GM12878 (cell line): ENCODE measurements around the gene PKP2. TPM values are rescaled to one million over a fixed set of nuclear protein-coding genes. Genes with fewer than 3 reads are reported as not detected.

ENCODE experiments used
- ATAC-seq: fragments of 200-7000 bp; cut with Tn5 transposase; 3 replicates; pipeline ENCODE4 v1.9.1; 2020; ENCODE audit warnings: mild to moderate bottlenecking, moderate library complexity
- BruUV-seq: library from RNA; stranded (reverse); fragments of 400-500 nt; replicated peaks from 2 replicates; lab custom pipeline; 2021; lab: Mats Ljungman, UMichigan
- CTCF ChIA-PET: fragments of 300-600 bp; sonication (Branson Sonifier 250); formaldehyde crosslinking; extraction: SDS; loops from one replicate; lab custom pipeline; 2021; ENCODE audit warnings: inconsistent platforms; lab: Yijun Ruan, JAX
- POLR2A ChIA-PET: fragments of 350-600 bp; formaldehyde crosslinking; extraction: SDS; loops from one replicate; lab custom pipeline; 2021; ENCODE audit warnings: inconsistent platforms; lab: Charles Lee
- RAD21 ChIA-PET: fragments of 300-600 bp; sonication (Branson Sonifier 250); formaldehyde crosslinking; loops from one replicate; lab custom pipeline; 2023; ENCODE audit warnings: antibody characterized with exemption; ENCODE audit not compliant: unreplicated experiment; lab: Charles Lee
- SMC1A ChIA-PET: fragments of 300-600 bp; sonication (Branson Sonifier 250); formaldehyde crosslinking; loops from one replicate; lab custom pipeline; 2023; ENCODE audit not compliant: unreplicated experiment, uncharacterized antibody; lab: Charles Lee
- DNase-seq: peaks from one replicate; pipeline ENCODE4 v3.0.0-alpha.2; 2011; ENCODE audit warnings: low read depth, low spot score
- FAIRE-seq: peaks from 3 replicates; lab custom pipeline; 2011; peaks lifted over from hg19 to GRCh38; lab: Jason Lieb, UNC
- H2AFZ ChIP-seq: 2 replicates; pipeline ENCODE4 v1.6.0; 2011; ENCODE audit warnings: low read depth, low read length, control low read depth; ENCODE audit not compliant: control insufficient read depth
- H3K27ac ChIP-seq: 2 replicates; pipeline ENCODE4 v1.5.1; 2011; ENCODE audit warnings: control low read depth; ENCODE audit not compliant: control insufficient read depth, insufficient read depth
- H3K27me3 ChIP-seq, 2 experiments: replicated peaks in 1 of 2; 2 replicates each; pipeline versions ENCODE4 v1.6.0 to v1.6.1; 2011; ENCODE audit warnings: low read length in 1 of 2; ENCODE audit not compliant: control insufficient read depth in 2 of 2, insufficient read depth in 2 of 2
- H3K36me3 ChIP-seq, 2 experiments: 2 replicates each; pipeline ENCODE4 v1.5.1; 2011; ENCODE audit warnings: low read length in 1 of 2; ENCODE audit not compliant: control insufficient read depth in 2 of 2, insufficient read depth in 2 of 2
- H3K4me1 ChIP-seq: 2 replicates; pipeline ENCODE4 v1.6.1; 2011; ENCODE audit warnings: mild to moderate bottlenecking, low read length, moderate library complexity, mixed read lengths; ENCODE audit not compliant: control insufficient read depth, insufficient read depth
- H3K4me2 ChIP-seq: 2 replicates; pipeline ENCODE4 v1.6.0; 2011; ENCODE audit warnings: control low read depth; ENCODE audit not compliant: control insufficient read depth, insufficient read depth
- H3K4me3 ChIP-seq: fragments of 200-600 bp; sonication (generic); 2 replicates; pipeline ENCODE4 v1.5.1; 2016
- H3K79me2 ChIP-seq: 2 replicates; pipeline ENCODE4 v1.6.0; 2011; ENCODE audit warnings: low read length; ENCODE audit not compliant: control insufficient read depth, insufficient read depth
- H3K9ac ChIP-seq: 2 replicates; pipeline ENCODE4 v1.8.0; 2011; ENCODE audit warnings: low read length, control low read depth, mixed read lengths; ENCODE audit not compliant: control insufficient read depth, insufficient read depth
- H3K9me3 ChIP-seq: replicated peaks from 3 replicates; pipeline ENCODE4 v1.5.1; 2011; ENCODE audit warnings: mild to moderate bottlenecking, low read length; ENCODE audit not compliant: control insufficient read depth, insufficient read depth
- H4K20me1 ChIP-seq: 2 replicates; pipeline ENCODE4 v1.6.0; 2011; ENCODE audit not compliant: control insufficient read depth, insufficient read depth
- CHD4 ChIP-seq: fragments of 200-600 bp; sonication (generic); IDR thresholded peaks from 2 replicates; pipeline ENCODE4 v1.6.1; 2016; ENCODE audit warnings: mild to moderate bottlenecking
- ESRRA ChIP-seq: IDR thresholded peaks from 2 replicates; pipeline ENCODE4 v1.6.1; 2012; ENCODE audit warnings: mild to moderate bottlenecking, low read length, improper control_type of control experiment
- HDGF ChIP-seq: fragments of 450-650 bp; IDR thresholded peaks from 2 replicates; pipeline ENCODE4 v1.6.1; 2016; ENCODE audit warnings: antibody characterized with exemption
- IRF4 ChIP-seq: IDR thresholded peaks from 2 replicates; pipeline ENCODE4 v1.6.1; 2011; ENCODE audit warnings: low read depth, low read length
- KDM1A ChIP-seq: fragments of 200-600 bp; sonication (generic); IDR thresholded peaks from 2 replicates; pipeline ENCODE4 v1.6.1; 2016; ENCODE audit warnings: borderline replicate concordance
- NKRF ChIP-seq: fragments of 450-650 bp; conservative IDR thresholded peaks from 2 replicates; pipeline ENCODE4 v1.6.1; 2017; ENCODE audit warnings: mild to moderate bottlenecking, moderate library complexity
- NR2F1 ChIP-seq: fragments of 450-650 bp; conservative IDR thresholded peaks from 2 replicates; pipeline ENCODE4 v1.6.1; 2017; ENCODE audit warnings: mild to moderate bottlenecking
- TBL1XR1 ChIP-seq: IDR thresholded peaks from 2 replicates; pipeline ENCODE4 v1.6.1; 2012; ENCODE audit warnings: low read depth, low read length, improper control_type of control experiment
- TCF3 ChIP-seq: IDR thresholded peaks from 2 replicates; pipeline ENCODE4 v1.6.1; 2012; ENCODE audit warnings: low read depth, mild to moderate bottlenecking, low read length, borderline replicate concordance; ENCODE audit not compliant: insufficient read depth
- whole genome bisulfite sequencing: methylation state at CpG from one replicate; pipeline ENCODE4 v1.1.6; 2016; ENCODE audit warnings: low lambda C conversion rate; ENCODE audit not compliant: insufficient replicate concordance, insufficient coverage; ENCODE audit errors: missing lambda C conversion rate; 5-methylcytosine and 5-hydroxymethylcytosine counted together
- in situ Hi-C: fragments of 300-500 bp; cut with MboI; formaldehyde crosslinking; loops from 9 replicates; pipeline ENCODE4 v1.14.3; 2018; ENCODE audit warnings: mixed read lengths
- intact Hi-C: fragments of 100-400 bp; cut with micrococcal nuclease; formaldehyde crosslinking; loops from one replicate; pipeline ENCODE4 v1.14.2; 2022; ENCODE audit not compliant: unreplicated experiment
- polyA plus RNA-seq, 11 experiments: library from polyadenylated mRNA; depleted of rRNA in 4 of 11; unstranded in 6 of 11; stranded (reverse) in 5 of 11; fragments of >200 nt; fragmentation: Nextera tagmentation in 4 of 11; fragmentation: Illumina TruSeq in 1 of 11; extraction: Ambion mirVana in 4 of 11; extraction: Trizol in 1 of 11; gene quantifications; 1 replicate in 1 of 11; 2 replicates in 10 of 11; pipeline versions ENCODE4 v1.2.1 to v1.2.3, GENCODE V29; 2011 to 2016; ENCODE audit warnings: inconsistent platforms in 2 of 11, missing spikeins in 2 of 11, low read depth in 1 of 11
- total RNA-seq, 4 experiments: library from RNA; depleted of rRNA in 3 of 4; stranded (reverse); fragments of >200 nt in 3 of 4; fragmentation: Illumina TruSeq in 1 of 4; extraction: Trizol in 1 of 4; gene quantifications; 2 replicates each; pipeline versions ENCODE4 v1.2.1 to v1.2.3, GENCODE V29; 2013 to 2021
- TF ChIP-seq, protein P1 (sequence below): fragments of 450-650 bp; IDR thresholded peaks from 2 replicates; pipeline ENCODE4 v1.6.1; 2016; ENCODE audit warnings: mild to moderate bottlenecking, moderate library complexity, borderline replicate concordance
- TF ChIP-seq, protein P2 (sequence below): IDR thresholded peaks from 2 replicates; pipeline ENCODE4 v1.6.1; 2011; ENCODE audit warnings: borderline replicate concordance, low read depth, mild to moderate bottlenecking, moderate library complexity, low read length; ENCODE audit not compliant: insufficient read depth, poor library complexity, severe bottlenecking

Gene PKP2
- total and polyA plus RNA-seq, 10 of the 15 experiments (the other 5 are each of a cell fraction or from before 2014, with no cell fraction given) = 0.02 to 4.1 (median 0.07) TPM; not detected in 4

GRCh38 chr12:32794281-32794680, 102.3 kb downstream of the PKP2 start (continued):
- TF ChIP-seq NKRF (no peak), HDGF (no peak), IRF4 (no peak)

GRCh38 chr12:32789916-32790315, 106.7 kb downstream of the PKP2 start:
- H3K4me1 ChIP-seq = no peaks in the 10 kb centered on the region
- no peak overlapping the region for H3K9ac ChIP-seq
- DNase-seq (no peak), FAIRE-seq (no peak), ATAC-seq (no peak)
- 3% methylated on average over 2 of the region's 2 CpGs for WGBS
- H2AFZ ChIP-seq = no peak overlapping the region
- H3K27ac ChIP-seq = no peak overlapping the region
- TF ChIP-seq, protein P1, sequence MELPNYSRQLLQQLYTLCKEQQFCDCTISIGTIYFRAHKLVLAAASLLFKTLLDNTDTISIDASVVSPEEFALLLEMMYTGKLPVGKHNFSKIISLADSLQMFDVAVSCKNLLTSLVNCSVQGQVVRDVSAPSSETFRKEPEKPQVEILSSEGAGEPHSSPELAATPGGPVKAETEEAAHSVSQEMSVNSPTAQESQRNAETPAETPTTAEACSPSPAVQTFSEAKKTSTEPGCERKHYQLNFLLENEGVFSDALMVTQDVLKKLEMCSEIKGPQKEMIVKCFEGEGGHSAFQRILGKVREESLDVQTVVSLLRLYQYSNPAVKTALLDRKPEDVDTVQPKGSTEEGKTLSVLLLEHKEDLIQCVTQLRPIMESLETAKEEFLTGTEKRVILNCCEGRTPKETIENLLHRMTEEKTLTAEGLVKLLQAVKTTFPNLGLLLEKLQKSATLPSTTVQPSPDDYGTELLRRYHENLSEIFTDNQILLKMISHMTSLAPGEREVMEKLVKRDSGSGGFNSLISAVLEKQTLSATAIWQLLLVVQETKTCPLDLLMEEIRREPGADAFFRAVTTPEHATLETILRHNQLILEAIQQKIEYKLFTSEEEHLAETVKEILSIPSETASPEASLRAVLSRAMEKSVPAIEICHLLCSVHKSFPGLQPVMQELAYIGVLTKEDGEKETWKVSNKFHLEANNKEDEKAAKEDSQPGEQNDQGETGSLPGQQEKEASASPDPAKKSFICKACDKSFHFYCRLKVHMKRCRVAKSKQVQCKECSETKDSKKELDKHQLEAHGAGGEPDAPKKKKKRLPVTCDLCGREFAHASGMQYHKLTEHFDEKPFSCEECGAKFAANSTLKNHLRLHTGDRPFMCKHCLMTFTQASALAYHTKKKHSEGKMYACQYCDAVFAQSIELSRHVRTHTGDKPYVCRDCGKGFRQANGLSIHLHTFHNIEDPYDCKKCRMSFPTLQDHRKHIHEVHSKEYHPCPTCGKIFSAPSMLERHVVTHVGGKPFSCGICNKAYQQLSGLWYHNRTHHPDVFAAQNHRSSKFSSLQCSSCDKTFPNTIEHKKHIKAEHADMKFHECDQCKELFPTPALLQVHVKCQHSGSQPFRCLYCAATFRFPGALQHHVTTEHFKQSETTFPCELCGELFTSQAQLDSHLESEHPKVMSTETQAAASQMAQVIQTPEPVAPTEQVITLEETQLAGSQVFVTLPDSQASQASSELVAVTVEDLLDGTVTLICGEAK = no peak
- TF ChIP-seq, protein P2, sequence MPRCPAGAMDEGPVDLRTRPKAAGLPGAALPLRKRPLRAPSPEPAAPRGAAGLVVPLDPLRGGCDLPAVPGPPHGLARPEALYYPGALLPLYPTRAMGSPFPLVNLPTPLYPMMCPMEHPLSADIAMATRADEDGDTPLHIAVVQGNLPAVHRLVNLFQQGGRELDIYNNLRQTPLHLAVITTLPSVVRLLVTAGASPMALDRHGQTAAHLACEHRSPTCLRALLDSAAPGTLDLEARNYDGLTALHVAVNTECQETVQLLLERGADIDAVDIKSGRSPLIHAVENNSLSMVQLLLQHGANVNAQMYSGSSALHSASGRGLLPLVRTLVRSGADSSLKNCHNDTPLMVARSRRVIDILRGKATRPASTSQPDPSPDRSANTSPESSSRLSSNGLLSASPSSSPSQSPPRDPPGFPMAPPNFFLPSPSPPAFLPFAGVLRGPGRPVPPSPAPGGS = no peak
- TF ChIP-seq TCF3 (no peak), ESRRA (no peak), KDM1A (no peak), NR2F1 (no peak), TBL1XR1 (no peak), CHD4 (no peak)
- no peaks in the 10 kb centered on the region for H3K9me3 ChIP-seq
- ChIA-PET CTCF (no interaction called here), POLR2A (no interaction called here), RAD21 (no interaction called here), SMC1A (no interaction called here)
- in situ Hi-C loops (no loop called here), intact Hi-C loops (no loop called here)
- no peaks in the 10 kb centered on the region for H4K20me1 ChIP-seq
- H3K36me3 ChIP-seq = no peaks in the 10 kb centered on the region
- no peaks in the 10 kb centered on the region for H3K27me3 ChIP-seq
- H3K4me2 ChIP-seq = no peak overlapping the region
- H3K4me3 ChIP-seq = no peak overlapping the region
- no peaks in the 10 kb centered on the region for H3K79me2 ChIP-seq
- no TSS peak for BruUV-seq
